H9 (cell line): Measurements from ENCODE around the gene MAML3. TPM values are rescaled to one million over a fixed set of nuclear protein-coding genes. Genes with fewer than 3 reads are reported as not detected.
A peak's percentile ranks its signal among the peaks of the same experiment; 100 is the strongest.

Source experiments
- DNase-seq: peaks from one replicate; pipeline ENCODE4 v3.0.0-alpha.2; 2017
- H2AFZ ChIP-seq: one replicate; pipeline ENCODE4 v1.6.1; 2013; ENCODE audit warnings: mild to moderate bottlenecking, low read length, control low read depth, moderate library complexity
- H2AK5ac ChIP-seq: 2 replicates; pipeline ENCODE4 v1.6.1; 2013; ENCODE audit warnings: low read length, control low read depth, mixed read lengths; ENCODE audit not compliant: insufficient read length
- H2BK120ac ChIP-seq: one replicate; pipeline ENCODE4 v1.6.1; 2013; ENCODE audit warnings: low read depth, mild to moderate bottlenecking, low read length, control low read depth, inconsistent platforms; ENCODE audit not compliant: poor library complexity, severe bottlenecking
- H2BK12ac ChIP-seq: 2 replicates; pipeline ENCODE4 v1.6.1; 2013; ENCODE audit warnings: low read length, control low read depth, mixed read lengths, low read depth; ENCODE audit not compliant: insufficient read length
- H2BK15ac ChIP-seq: 2 replicates; pipeline ENCODE4 v1.6.1; 2013; ENCODE audit warnings: low read depth, low read length, control low read depth
- H2BK20ac ChIP-seq: one replicate; pipeline ENCODE4 v1.6.1; 2013; ENCODE audit warnings: low read depth, mild to moderate bottlenecking, low read length, control low read depth, inconsistent platforms; ENCODE audit not compliant: poor library complexity, severe bottlenecking
- H2BK5ac ChIP-seq: 2 replicates; pipeline ENCODE4 v1.6.1; 2013; ENCODE audit warnings: low read length, control low read depth, mixed read lengths; ENCODE audit not compliant: insufficient read length
- H3K14ac ChIP-seq: 2 replicates; pipeline ENCODE4 v1.6.1; 2013; ENCODE audit warnings: low read length, control low read depth; ENCODE audit not compliant: insufficient read depth
- H3K18ac ChIP-seq: 2 replicates; pipeline ENCODE4 v1.6.1; 2013; ENCODE audit warnings: low read depth, mild to moderate bottlenecking, mixed read lengths, low read length, control low read depth; ENCODE audit not compliant: insufficient read length
- H3K23ac ChIP-seq: 2 replicates; pipeline ENCODE4 v1.6.1; 2013; ENCODE audit warnings: low read length, control low read depth, mixed read lengths, low read depth; ENCODE audit not compliant: insufficient read length
- H3K23me2 ChIP-seq: 2 replicates; pipeline ENCODE4 v1.6.1; 2013; ENCODE audit warnings: low read depth, mild to moderate bottlenecking, mixed read lengths, low read length, control low read depth; ENCODE audit not compliant: insufficient read length, poor library complexity, severe bottlenecking
- H3K27ac ChIP-seq: 2 replicates; pipeline ENCODE4 v1.5.1; 2013; ENCODE audit warnings: low read length, control low read depth, mixed read lengths, low read depth; ENCODE audit not compliant: insufficient read length
- H3K27me3 ChIP-seq: 2 replicates; pipeline ENCODE4 v1.6.1; 2013; ENCODE audit warnings: low read length, control low read depth, inconsistent platforms; ENCODE audit not compliant: insufficient read depth
- H3K4ac ChIP-seq: 2 replicates; pipeline ENCODE4 v1.6.1; 2013; ENCODE audit warnings: low read depth, mild to moderate bottlenecking, control low read depth, inconsistent platforms, low read length, moderate library complexity
- H3K4me1 ChIP-seq: 2 replicates; pipeline ENCODE4 v1.6.1; 2013; ENCODE audit warnings: low read length, control low read depth, inconsistent platforms; ENCODE audit not compliant: insufficient read depth
- H3K4me2 ChIP-seq: 2 replicates; pipeline ENCODE4 v1.6.1; 2013; ENCODE audit warnings: low read length, control low read depth, mixed read lengths; ENCODE audit not compliant: insufficient read length, insufficient read depth
- H3K56ac ChIP-seq: 2 replicates; pipeline ENCODE4 v1.6.1; 2013; ENCODE audit warnings: low read depth, mild to moderate bottlenecking, mixed read lengths, low read length, control low read depth; ENCODE audit not compliant: insufficient read length
- H3K79me1 ChIP-seq: 2 replicates; pipeline ENCODE4 v1.6.1; 2013; ENCODE audit warnings: low read depth, mild to moderate bottlenecking, moderate library complexity, low read length, control low read depth, inconsistent platforms; ENCODE audit not compliant: insufficient read depth, poor library complexity, severe bottlenecking
- H3K79me2 ChIP-seq: 2 replicates; pipeline ENCODE4 v1.6.1; 2013; ENCODE audit warnings: low read length, control low read depth, inconsistent platforms; ENCODE audit not compliant: insufficient read depth
- H3K9ac ChIP-seq: 2 replicates; pipeline ENCODE4 v1.6.1; 2013; ENCODE audit warnings: low read length, control low read depth, mixed read lengths; ENCODE audit not compliant: insufficient read length; ENCODE audit errors: extremely low read depth
- H3K9me3 ChIP-seq: one replicate; pipeline ENCODE4 v1.6.1; 2013; ENCODE audit warnings: low read depth, low read length, inconsistent platforms; ENCODE audit not compliant: control insufficient read depth
- H3T11ph ChIP-seq: one replicate; pipeline ENCODE4 v1.6.1; 2013; ENCODE audit warnings: mild to moderate bottlenecking, low read length, control low read depth, inconsistent platforms
- H4K20me1 ChIP-seq: one replicate; pipeline ENCODE4 v1.6.1; 2013; ENCODE audit not compliant: control insufficient read depth, insufficient read length, insufficient read depth
- H4K5ac ChIP-seq: 2 replicates; pipeline ENCODE4 v1.6.1; 2013; ENCODE audit warnings: low read depth, mild to moderate bottlenecking, mixed read lengths, low read length, control low read depth; ENCODE audit not compliant: insufficient read length
- H4K8ac ChIP-seq: replicated peaks from 2 replicates; pipeline ENCODE4 v1.6.1; 2013; ENCODE audit warnings: low read length, control low read depth, mixed read lengths, low read depth; ENCODE audit not compliant: insufficient read length
- H4K91ac ChIP-seq: 2 replicates; pipeline ENCODE4 v1.6.1; 2013; ENCODE audit warnings: low read depth, mild to moderate bottlenecking, moderate library complexity, mixed read lengths, low read length, control low read depth; ENCODE audit not compliant: insufficient read length
- H3K27ac Mint-ChIP-seq, 3 experiments: 2 replicates in 2 of 3; 3 replicates in 1 of 3; pipeline ENCODE4 v1.8.0; 2020 to 2021; ENCODE audit warnings: mixed read lengths in 3 of 3, mild to moderate bottlenecking in 1 of 3, moderate library complexity in 1 of 3
- H3K27me3 Mint-ChIP-seq: 2 replicates; pipeline ENCODE4 v1.8.0; 2021; ENCODE audit warnings: low read depth, mild to moderate bottlenecking, moderate library complexity, mixed read lengths
- H3K36me3 Mint-ChIP-seq, 3 experiments: 2 replicates in 2 of 3; 3 replicates in 1 of 3; pipeline ENCODE4 v1.8.0; 2020 to 2021; ENCODE audit warnings: low read depth in 3 of 3, mixed read lengths in 3 of 3; ENCODE audit not compliant: insufficient read depth in 1 of 3
- H3K4me1 Mint-ChIP-seq, 2 experiments: 2 replicates each; pipeline ENCODE4 v1.8.0; 2020; ENCODE audit warnings: mixed read lengths in 2 of 2
- H3K4me3 Mint-ChIP-seq, 2 experiments: 2 replicates in 1 of 2; 3 replicates in 1 of 2; pipeline ENCODE4 v1.8.0; 2020 to 2021; ENCODE audit warnings: mild to moderate bottlenecking in 2 of 2, mixed read lengths in 2 of 2, moderate library complexity in 1 of 2
- H3K9me3 Mint-ChIP-seq, 2 experiments: 2 replicates in 1 of 2; 3 replicates in 1 of 2; pipeline ENCODE4 v1.8.0; 2020; ENCODE audit warnings: mild to moderate bottlenecking in 2 of 2, mixed read lengths in 2 of 2, moderate library complexity in 1 of 2
- WGBS: extraction: QIAGEN DNeasy Blood & Tissue Kit; methylation state at CpG from one replicate; pipeline ENCODE4 v1.1.7; 2013; ENCODE audit warnings: missing lambda C conversion rate, low lambda C conversion rate, mixed read lengths; ENCODE audit not compliant: insufficient read length; ENCODE audit errors: extremely low coverage; 5-methylcytosine and 5-hydroxymethylcytosine counted together
- total RNA-seq: library from RNA; stranded (reverse); gene quantifications from 2 replicates; pipeline ENCODE4 v1.2.1, GENCODE V29; 2021
- TF ChIP-seq, protein P1 (sequence below): fragments of 200-600 bp; sonication (generic); conservative IDR thresholded peaks from 3 replicates; pipeline ENCODE4 v1.8.0; 2021; ENCODE audit warnings: antibody characterized with exemption, mild to moderate bottlenecking

Gene MAML3
- total RNA-seq, 1 experiment from 2014 or later = 3.9 TPM

DNA sequence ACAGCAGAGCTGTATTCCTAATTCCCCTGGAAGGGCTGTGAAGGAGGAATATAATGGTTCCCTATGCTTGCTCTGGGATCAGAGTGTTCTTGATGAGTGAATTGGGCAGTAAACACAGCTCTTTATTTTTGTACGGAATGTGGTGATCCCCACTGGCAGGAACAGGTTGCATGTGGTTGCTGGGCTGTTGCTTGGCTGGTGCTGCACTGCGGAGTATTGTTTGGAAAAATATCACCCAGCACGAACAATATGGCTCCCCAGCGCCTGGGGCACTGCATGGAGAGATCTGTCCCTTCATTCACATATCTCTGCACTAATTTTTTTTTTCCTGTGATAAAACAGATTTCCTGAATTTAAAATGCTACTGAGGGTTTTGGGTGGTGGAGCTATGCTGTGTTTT lies 368.6 kb downstream of the MAML3 start:
- Histone ChIP-seq H3K4me2 (no peak overlapping the region), H3T11ph (no peak overlapping the region), H4K91ac (no peak overlapping the region), H2AFZ (no peak overlapping the region), H3K9ac (no peak overlapping the region), H3K79me2 (no peaks in the 10 kb centered on the region), H3K9me3 (no peaks in the 10 kb centered on the region), H3K4ac (no peak overlapping the region), H3K23me2 (no peaks in the 10 kb centered on the region), H4K20me1 (no peaks in the 10 kb centered on the region), H3K4me1 (peaks cover 10% of the 10 kb centered on the region), H2BK5ac (no peak overlapping the region), H4K5ac (no peak overlapping the region), H3K56ac (no peak overlapping the region), H2BK15ac (no peak overlapping the region), H4K8ac (no peak overlapping the region), H2AK5ac (no peak overlapping the region), H3K79me1 (no peaks in the 10 kb centered on the region), H3K27ac (no peak overlapping the region), H3K27me3 (no peaks in the 10 kb centered on the region), H2BK20ac (no peak overlapping the region), H2BK120ac (no peak overlapping the region), H3K23ac (no peak overlapping the region), H2BK12ac (no peak overlapping the region), H3K14ac (no peak overlapping the region), H3K18ac (no peak overlapping the region)
- Mint-ChIP-seq H3K27ac (0 out of 7 replicates have a peak overlapping the region, but pooled peaks of 1 of the 3 experiments have one; percentile 21), H3K4me3 (no peak overlapping the region), H3K4me1 (peaks cover 23 to 27% of the 10 kb centered on the region in 2 experiments), H3K9me3 (no peaks in the 10 kb centered on the region), H3K27me3 (peaks cover 2% of the 10 kb centered on the region; the same call in 1 of the 2 replicates), H3K36me3 (no peaks in the 10 kb centered on the region)
- no peak for DNase-seq
- TF ChIP-seq, protein P1, sequence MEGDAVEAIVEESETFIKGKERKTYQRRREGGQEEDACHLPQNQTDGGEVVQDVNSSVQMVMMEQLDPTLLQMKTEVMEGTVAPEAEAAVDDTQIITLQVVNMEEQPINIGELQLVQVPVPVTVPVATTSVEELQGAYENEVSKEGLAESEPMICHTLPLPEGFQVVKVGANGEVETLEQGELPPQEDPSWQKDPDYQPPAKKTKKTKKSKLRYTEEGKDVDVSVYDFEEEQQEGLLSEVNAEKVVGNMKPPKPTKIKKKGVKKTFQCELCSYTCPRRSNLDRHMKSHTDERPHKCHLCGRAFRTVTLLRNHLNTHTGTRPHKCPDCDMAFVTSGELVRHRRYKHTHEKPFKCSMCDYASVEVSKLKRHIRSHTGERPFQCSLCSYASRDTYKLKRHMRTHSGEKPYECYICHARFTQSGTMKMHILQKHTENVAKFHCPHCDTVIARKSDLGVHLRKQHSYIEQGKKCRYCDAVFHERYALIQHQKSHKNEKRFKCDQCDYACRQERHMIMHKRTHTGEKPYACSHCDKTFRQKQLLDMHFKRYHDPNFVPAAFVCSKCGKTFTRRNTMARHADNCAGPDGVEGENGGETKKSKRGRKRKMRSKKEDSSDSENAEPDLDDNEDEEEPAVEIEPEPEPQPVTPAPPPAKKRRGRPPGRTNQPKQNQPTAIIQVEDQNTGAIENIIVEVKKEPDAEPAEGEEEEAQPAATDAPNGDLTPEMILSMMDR = no peak
- WGBS = no CpG with 5 or more reads among the region's 4 CpGs
